Measurements from ENCODE around the gene DPH1.

DNA sequence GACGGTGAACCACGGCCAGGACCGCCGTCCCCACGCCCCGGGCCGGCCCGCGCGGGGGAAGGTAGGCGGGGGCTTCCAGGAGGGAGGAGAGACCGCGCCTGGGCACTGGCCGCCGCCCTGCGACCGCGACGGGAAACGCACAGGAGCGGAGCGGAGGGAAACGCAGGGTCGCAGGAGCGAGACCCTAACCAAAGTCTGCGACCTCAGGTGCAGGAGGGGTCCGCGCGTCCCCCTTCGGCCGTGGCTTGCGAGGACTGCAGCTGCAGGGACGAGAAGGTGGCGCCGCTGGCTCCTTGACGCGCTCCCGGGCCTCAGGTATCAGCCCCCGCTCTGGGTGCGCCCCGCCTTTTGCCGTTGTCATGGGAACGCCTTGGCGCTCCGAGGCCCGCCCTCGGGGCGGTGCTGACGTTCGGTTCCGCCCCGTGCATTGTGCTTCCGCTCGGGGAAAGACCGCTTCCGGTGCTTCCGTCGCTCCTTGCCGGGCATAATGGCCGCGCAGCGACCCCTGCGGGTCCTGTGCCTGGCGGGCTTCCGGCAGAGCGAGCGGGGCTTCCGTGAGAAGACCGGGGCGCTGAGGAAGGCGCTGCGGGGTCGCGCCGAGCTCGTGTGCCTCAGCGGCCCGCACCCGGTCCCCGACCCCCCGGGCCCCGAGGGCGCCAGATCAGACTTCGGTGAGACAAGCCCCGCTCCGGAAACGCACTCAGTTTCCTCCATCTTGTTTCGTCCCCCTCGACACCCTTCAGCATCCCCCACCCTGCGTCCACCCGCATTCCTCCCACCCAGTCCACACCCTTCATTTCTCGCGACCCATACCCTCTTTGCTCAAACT lies 11.8 kb downstream of the DPH1 start, which contains the start of gene OVCA2:
- TF ChIP-seq ZNF274 (IDR thresholded peaks at IDR 0.05; ENCODE audit: low read depth, low read length), result no peak
- no peak for TF ChIP-seq SUZ12 (IDR thresholded peaks at IDR 0.05; ENCODE audit: extremely low read depth, insufficient read depth, insufficient read length)
